GM12874 (cell line): Measurements from ENCODE around the gene UBALD1.

Source experiments
- CTCF ChIP-seq: IDR thresholded peaks from 2 replicates; pipeline ENCODE4 v1.5.1; 2011; ENCODE audit warnings: low read depth, mild to moderate bottlenecking, control low read depth, low read length, moderate library complexity; ENCODE audit not compliant: insufficient read depth

The UBALD1 gene

GRCh38 chr16:4599037-4599436, 15.7 kb downstream of the UBALD1 start:
- no peak for TF ChIP-seq CTCF

DNA sequence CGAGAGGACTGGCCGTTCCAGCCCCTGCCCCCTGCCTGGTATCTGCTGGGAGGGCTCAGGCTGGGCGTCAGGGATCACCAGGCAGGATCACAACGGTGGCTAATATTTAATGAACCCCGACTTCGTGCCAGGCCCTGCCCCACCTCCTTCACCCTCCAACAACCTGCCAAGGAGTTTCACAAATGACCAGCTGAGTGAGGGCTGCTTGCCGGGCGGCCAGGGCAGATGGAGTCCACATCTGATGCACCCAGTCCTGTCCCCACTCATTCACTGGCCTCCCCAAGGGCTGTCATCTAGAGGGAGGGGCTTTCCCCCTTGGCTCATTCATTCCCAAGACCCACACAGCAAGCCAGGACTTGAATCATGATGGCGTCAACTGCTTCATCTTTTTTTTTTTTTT, 17.5 kb downstream of the UBALD1 start:
- no peak for TF ChIP-seq CTCF

DNA sequence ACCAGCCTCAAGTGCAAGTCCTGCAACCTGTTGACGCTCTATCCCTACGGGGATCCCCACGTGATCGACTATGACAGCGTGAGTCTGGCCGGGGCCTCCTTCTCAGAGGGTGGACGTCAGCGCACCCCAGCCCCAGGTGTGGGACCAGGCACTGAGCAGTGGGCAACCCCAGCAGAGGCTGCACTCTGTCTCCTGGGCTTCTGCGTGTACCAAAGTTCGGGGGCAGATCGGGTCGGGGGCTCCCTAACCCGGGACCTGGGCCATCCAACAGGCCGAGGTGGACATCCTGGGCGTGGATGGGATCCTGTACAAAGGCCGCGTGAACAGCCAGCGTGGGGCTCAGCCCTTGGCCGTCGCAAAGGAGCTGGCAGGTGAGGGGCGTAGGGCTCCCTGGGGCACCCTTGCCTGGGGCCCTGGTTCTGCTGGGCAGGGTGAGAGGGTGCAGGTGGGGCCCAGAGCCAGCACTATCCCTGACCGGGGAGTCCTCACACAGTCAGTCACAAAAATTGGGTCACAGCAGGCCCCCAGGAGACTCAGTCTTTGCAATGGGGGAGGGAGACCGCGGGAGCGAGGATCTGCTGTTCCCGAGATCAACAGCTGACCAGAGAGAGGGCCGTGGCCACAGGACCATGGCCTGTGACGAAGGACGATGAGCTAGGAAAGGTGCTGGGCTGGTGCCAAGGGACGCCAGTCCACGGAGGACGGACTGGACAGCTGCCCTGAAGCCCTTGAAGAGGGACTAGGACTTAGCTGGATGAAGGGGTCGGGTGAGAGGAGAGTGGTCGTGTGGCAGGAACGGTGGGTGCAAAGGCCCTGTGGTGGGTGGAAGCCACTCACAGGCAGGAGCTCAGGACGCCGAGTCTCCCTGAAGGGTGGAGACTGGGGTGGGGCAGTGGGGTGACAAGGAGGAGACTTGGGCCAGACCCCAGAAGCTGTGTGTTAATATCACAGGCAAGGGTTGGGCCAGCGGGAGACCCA, 20.0 kb downstream of the UBALD1 start:
- TF ChIP-seq CTCF = no peak

DNA sequence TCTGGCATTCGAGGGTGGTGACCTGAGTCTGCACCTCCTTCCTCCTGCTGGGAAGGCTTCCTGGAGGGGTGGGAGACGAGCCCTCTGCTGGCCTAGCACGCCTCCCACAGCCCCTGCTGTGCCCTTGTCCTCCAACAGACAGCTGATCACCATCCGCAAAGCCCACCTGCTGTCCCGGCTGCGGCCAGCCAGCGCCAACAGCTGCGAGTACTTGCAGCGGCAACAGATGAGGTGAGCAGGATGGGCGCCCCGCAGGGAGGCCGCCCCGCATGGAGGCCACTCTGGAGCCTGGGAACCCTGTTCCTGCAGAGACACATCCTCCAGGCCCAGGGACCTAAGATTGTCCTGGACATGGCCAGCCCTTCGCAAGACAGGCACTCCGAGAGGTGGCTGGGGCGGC, 21.6 kb downstream of the UBALD1 start:
- no peak for TF ChIP-seq CTCF

GRCh38 chr16:4591706-4592470, 22.8 kb downstream of the UBALD1 start:
- no peak for TF ChIP-seq CTCF

DNA sequence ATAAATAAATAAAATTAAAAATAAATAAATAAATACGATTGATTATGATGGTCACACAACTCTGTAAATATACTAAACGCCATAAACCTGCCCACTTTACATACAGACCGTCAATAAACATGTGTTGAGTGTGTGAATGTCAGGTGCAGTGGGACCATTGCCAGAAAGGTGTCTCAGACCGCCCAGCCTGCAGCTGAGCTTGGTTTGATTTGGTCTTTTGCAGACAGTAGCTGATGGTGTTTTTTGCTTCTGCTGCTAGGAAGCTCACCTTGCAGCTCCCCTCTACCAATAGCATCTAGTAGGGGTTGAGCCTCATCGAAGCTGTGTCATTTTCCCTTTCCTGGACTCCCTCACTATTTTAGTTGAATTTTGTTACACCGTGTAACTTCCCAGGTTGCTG, 23.5 kb downstream of the UBALD1 start:
- no peak for TF ChIP-seq CTCF

DNA sequence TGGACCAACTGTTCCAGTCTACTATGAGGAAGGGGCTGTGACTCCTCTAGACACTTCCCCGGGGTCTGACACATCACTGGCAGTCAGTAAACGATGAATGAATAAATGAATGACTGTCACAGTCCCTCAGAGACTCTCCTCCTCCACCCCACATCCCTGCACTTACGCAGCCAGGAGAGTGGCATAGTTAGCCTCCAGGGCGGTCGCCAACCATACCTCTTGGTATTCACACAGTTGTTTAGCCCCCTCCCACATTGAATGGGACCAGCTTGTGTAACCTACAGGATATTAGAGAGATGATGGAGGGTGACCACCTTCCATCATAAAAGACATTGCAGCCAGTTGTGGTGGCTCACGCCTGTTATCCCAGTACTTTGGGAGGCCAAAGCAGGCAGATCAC, 25.7 kb downstream of the UBALD1 start:
- no peak for TF ChIP-seq CTCF
